ENCODE measurements around the gene IKZF3. TPM values are rescaled to one million over a fixed set of nuclear protein-coding genes. Genes with fewer than 3 reads are reported as not detected.

IKZF3 gene
- total RNA-seq, 4 donors from 2014 or later = 0.89 to 1.8 (median 0.97) TPM

DNA sequence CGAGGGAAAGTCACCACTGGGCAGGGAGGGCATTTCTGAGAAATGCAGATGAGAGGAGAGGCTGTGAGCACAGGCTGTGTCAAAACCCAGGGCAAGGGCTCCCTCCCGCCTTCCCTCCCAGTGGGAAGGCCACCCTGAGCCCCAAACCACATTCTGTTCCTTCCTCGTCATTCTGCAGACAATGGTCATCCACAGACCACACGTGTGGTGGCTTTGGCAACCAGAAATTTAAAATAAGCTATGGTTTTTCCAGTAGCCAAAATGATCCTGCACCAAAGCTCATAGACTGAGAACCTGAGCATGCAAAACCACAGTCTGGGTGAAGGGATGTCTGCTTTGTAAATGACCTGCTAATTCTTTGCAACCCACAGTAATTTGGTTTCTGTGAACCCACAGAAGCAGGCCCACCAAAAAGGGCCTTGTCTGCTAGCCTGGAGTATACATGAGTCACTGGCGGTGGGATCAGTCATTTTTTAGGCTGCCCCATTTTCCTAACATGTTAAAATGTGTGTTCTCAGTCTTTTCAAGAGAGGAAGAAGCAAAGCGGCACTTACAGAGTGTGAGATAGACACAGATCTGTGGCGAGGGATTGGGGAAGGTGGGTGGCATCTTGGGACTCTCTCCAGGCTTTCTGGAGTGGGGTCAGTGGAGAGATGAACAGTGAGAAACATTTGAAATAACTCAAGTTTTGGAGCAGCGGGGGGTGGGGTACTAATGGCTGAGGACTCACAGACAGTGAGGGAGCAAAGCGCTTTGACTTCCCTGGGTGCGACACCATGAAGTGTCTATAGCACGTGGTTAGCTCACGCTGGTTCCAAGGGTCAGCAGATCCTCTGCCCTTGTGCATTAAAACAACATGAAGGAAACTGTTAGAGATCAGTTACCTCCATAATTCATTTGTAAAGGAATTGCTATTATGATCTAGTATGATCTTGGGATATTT is 105.9 kb downstream of the IKZF3 start:
- WGBS, 2 donors = 73 to 74% methylated on average over 12 of the region's 12 CpGs
- peak in 1 of 2 donors; percentile 80 for DNase-seq (ENCODE audit: low spot score in 2 of 2)
- intact Hi-C loops (cut with DNase I; ENCODE audit: low total_unique reads) = loop anchor here (5.0 to 10.0 kb wide), 2 partner anchors 107 to 551 kb away; partner anchors contain the start of genes IKZF3 and ZPBP2
- H3K4me3 ChIP-seq (ENCODE audit: low read depth, poor library complexity, severe bottlenecking) = no peak overlapping the region
- TF ChIP-seq CTCF (IDR thresholded peaks at IDR 0.05) (no peak), POLR2A (IDR thresholded peaks at IDR 0.05) (no peak)

DNA sequence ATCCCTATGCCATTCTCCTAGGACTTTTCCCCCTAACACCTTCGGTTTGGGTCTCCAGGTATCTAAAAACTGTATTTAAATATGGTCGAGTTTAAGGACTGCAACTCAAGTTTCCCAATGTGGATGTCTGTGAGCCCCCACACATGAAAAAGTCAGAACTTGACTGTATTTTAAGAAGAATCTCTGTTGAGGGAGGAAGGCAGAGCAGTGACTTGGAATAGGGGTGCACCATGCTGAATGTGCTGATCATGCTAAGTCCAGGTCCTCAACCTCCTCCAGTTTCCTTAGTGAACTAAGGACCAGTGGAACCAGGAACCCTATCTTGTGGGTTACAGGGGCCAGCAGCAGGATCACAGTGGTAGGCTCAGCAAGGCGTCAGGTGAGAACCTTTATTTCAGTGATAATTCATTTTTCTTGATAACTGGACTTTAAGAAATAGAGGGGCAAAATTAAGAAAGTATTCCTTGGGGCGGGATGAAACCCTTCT is 106.9 kb downstream of the IKZF3 start:
- TF ChIP-seq CTCF (IDR thresholded peaks at IDR 0.05) (no peak), POLR2A (IDR thresholded peaks at IDR 0.05) (no peak)
- 87 to 90% methylated on average over 4 of the region's 4 CpGs for WGBS, 2 donors
- DNase-seq (ENCODE audit: low spot score in 2 of 2) = peak in 1 of 2 donors; percentile 68
- intact Hi-C loops (cut with DNase I; ENCODE audit: low total_unique reads) = loop anchor here (5.0 to 10.0 kb wide), 2 partner anchors 108 to 550 kb away; partner anchors contain the start of genes IKZF3 and ZPBP2
- no peak overlapping the region for H3K4me3 ChIP-seq (ENCODE audit: low read depth, poor library complexity, severe bottlenecking)

DNA sequence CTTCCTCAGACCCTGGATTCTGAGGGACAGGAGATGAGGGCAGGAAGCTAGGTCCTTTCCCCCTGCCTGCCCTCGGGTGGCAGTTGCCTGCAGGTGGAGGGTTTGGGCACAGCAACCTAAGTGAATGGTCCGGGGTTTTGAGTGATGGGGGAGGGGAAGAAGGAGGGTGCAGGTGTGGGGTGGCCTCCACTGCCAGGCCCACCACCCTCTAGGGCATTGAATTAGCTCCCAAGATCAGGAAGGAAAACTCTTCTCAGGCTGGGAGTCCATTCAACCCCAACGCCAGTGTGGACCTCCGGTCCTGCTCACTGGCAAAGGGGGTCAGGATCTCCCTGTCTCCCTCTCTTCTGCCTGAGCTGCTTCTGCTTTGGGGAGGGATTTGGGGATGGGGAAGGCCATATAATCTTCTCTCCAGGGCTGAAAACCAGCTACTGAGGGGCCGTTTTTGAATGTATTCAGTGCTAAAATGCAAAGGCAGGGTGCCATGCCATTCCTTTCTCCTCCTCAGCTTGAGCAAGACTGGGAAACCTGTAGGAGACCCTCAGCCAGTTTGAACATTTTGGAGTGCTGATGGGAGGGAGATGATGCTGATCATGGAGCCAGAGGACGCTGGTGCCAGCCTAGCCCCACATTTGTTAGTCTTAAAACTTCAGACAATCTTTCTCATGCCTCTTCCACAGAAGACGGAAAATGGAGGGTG is 107.6 kb downstream of the IKZF3 start:
- no peak for TF ChIP-seq CTCF (IDR thresholded peaks at IDR 0.05)
- no peak for TF ChIP-seq POLR2A (IDR thresholded peaks at IDR 0.05)
- WGBS, 2 donors = 69 to 79% methylated on average over 7 of the region's 7 CpGs
- intact Hi-C loops (cut with DNase I; ENCODE audit: low total_unique reads) = loop anchor here (5.0 to 10.0 kb wide), 2 partner anchors 108 to 549 kb away; partner anchors contain the start of genes IKZF3 and ZPBP2
- peak in 1 of 2 donors; percentile 82 for DNase-seq (ENCODE audit: low spot score in 2 of 2)
- H3K4me3 ChIP-seq (ENCODE audit: low read depth, poor library complexity, severe bottlenecking) = no peak overlapping the region

- intact Hi-C loops (cut with DNase I; ENCODE audit: low total_unique reads) = loop anchor here (5.0 to 10.0 kb wide), 2 partner anchors 109 to 548 kb away; partner anchors contain the start of genes IKZF3 and ZPBP2
- no peak overlapping the region for H3K4me3 ChIP-seq (ENCODE audit: low read depth, poor library complexity, severe bottlenecking)
- no peak for TF ChIP-seq CTCF (IDR thresholded peaks at IDR 0.05)
- no peak for TF ChIP-seq POLR2A (IDR thresholded peaks at IDR 0.05)
- peak in 1 of 2 donors; percentile 85 for DNase-seq (ENCODE audit: low spot score in 2 of 2)
- 60 to 71% methylated on average over 18 of the region's 18 CpGs for WGBS, 2 donors
These were observed 108.3 kb downstream of the IKZF3 start for GRCh38 chr17:39755554-39756379.
